BJ (cell line): Measurements from ENCODE around the gene RNF145. TPM values are rescaled to one million over a fixed set of nuclear protein-coding genes. Genes with fewer than 3 reads are reported as not detected.
A peak's percentile ranks its signal among the peaks of the same experiment; 100 is the strongest.
"Not testable (repeated sequence)": the region's sequence is repeated elsewhere in the genome, so short reads cannot be mapped to it uniquely, and the experiment has no call there.

Experiments used
- CTCF ChIA-PET: fragments of 350-600 bp; formaldehyde crosslinking; extraction: SDS; loops from one replicate; lab custom pipeline; 2021; ENCODE audit warnings: antibody characterized with exemption, inconsistent platforms; lab: Yijun Ruan, JAX
- POLR2A ChIA-PET: fragments of 300-600 bp; sonication (Branson Sonifier 250); formaldehyde crosslinking; extraction: SDS; loops from one replicate; lab custom pipeline; 2021; ENCODE audit warnings: antibody characterized with exemption; lab: Charles Lee
- DNase-seq: peaks from one replicate; pipeline ENCODE4 v3.0.0-alpha.2; 2011; ENCODE audit warnings: low read depth
- H3K27me3 ChIP-seq: 2 replicates; pipeline ENCODE4 v1.6.0; 2011; ENCODE audit warnings: low read length; ENCODE audit not compliant: control insufficient read depth, insufficient read depth
- H3K36me3 ChIP-seq: 2 replicates; pipeline ENCODE4 v1.5.1; 2011; ENCODE audit warnings: low read length; ENCODE audit not compliant: control insufficient read depth, insufficient read depth
- H3K4me3 ChIP-seq: 2 replicates; pipeline ENCODE4 v1.5.1; 2011; ENCODE audit warnings: low read depth, mild to moderate bottlenecking, control low read depth, low read length
- CTCF ChIP-seq: IDR thresholded peaks from 2 replicates; pipeline ENCODE4 v1.5.1; 2011; ENCODE audit warnings: low read depth, mild to moderate bottlenecking, control low read depth, inconsistent platforms, low read length, moderate library complexity; ENCODE audit not compliant: insufficient read depth
- polyA plus RNA-seq: library from polyadenylated mRNA; depleted of rRNA; stranded (reverse); fragments of >200 nt; gene quantifications from 2 replicates; pipeline ENCODE4 v1.2.3, GENCODE V29; 2011

RNF145 gene
- polyA plus RNA-seq, 1 experiment: 27.9 TPM

GRCh38 chr5:159163701-159164046 is 45.7 kb downstream of the RNF145 start:
- no peak for TF ChIP-seq CTCF
- no peak for DNase-seq
- CTCF ChIA-PET: interaction anchor here (1.2 to 1.4 kb wide), 5 partner anchors 11 to 154 kb away, joined by 3 to 7 read pairs (median 4); no protein-coding TSS in a partner anchor
- Histone ChIP-seq H3K27me3 (no peaks in the 10 kb centered on the region), H3K36me3 (peaks cover 4% of the 10 kb centered on the region; the same call in 1 of the 2 replicates), H3K4me3 (no peak overlapping the region)
- POLR2A ChIA-PET: interaction anchor here (0.6 kb wide), 2 partner anchors 43 to 680 kb away, joined by 6 to 10 read pairs; no protein-coding TSS in a partner anchor

- ChIA-PET POLR2A (interaction anchor here (0.6 kb wide), 1 partner anchor 680 kb away, joined by 6 read pairs; no protein-coding TSS in a partner anchor), CTCF (interaction anchor here (1.2 to 1.3 kb wide), 2 partner anchors 44 to 154 kb away, joined by 4 to 7 read pairs; no protein-coding TSS in a partner anchor)
- H3K36me3 ChIP-seq: peaks cover 4% of the 10 kb centered on the region; the same call in 1 of the 2 replicates
- DNase-seq: peak; percentile 49
- no peaks in the 10 kb centered on the region for H3K27me3 ChIP-seq
- no peak overlapping the region for H3K4me3 ChIP-seq
- TF ChIP-seq CTCF: no peak
Measured at GRCh38 chr5:159163027-159163700, 46.2 kb downstream of the RNF145 start.

GRCh38 chr5:159161361-159162214 is 47.8 kb downstream of the RNF145 start:
- CTCF ChIA-PET: interaction anchor here (0.7 kb wide), 1 partner anchor 156 kb away, joined by 3 read pairs; no protein-coding TSS in a partner anchor
- no peak overlapping the region for H3K4me3 ChIP-seq
- no peak for TF ChIP-seq CTCF
- DNase-seq: no peak
- POLR2A ChIA-PET: no interaction called here
- H3K36me3 ChIP-seq: peaks cover 6% of the 10 kb centered on the region
- H3K27me3 ChIP-seq: no peaks in the 10 kb centered on the region

GRCh38 chr5:159158553-159159091 is 50.7 kb downstream of the RNF145 start:
- H3K27me3 ChIP-seq, H3K36me3 ChIP-seq, H3K4me3 ChIP-seq, POLR2A ChIA-PET, DNase-seq: not testable (repeated sequence)
- CTCF ChIA-PET: interaction anchor here (1.0 to 1.6 kb wide), 2 partner anchors 104 to 158 kb away, joined by 3 to 6 read pairs; no protein-coding TSS in a partner anchor

- CTCF ChIA-PET: interaction anchor here (0.5 to 3.6 kb wide), 26 partner anchors 9 to 1049 kb away, joined by 3 to 55 read pairs (median 3); no protein-coding TSS in a partner anchor
- POLR2A ChIA-PET: no interaction called here
- Histone ChIP-seq H3K27me3 (no peaks in the 10 kb centered on the region), H3K4me3 (no peak overlapping the region), H3K36me3 (peaks cover 10% of the 10 kb centered on the region)
- no peak for TF ChIP-seq CTCF
- no peak for DNase-seq
Measured at GRCh38 chr5:159157552-159157951, 51.8 kb downstream of the RNF145 start.
